HG03135 (cell line): ENCODE measurements around the gene CDH10.

ENCODE experiments used
- ATAC-seq: cut with Tn5 transposase; IDR thresholded peaks from one replicate; pipeline ENCODE4 v1.9.1; 2021; ENCODE audit warnings: mild to moderate bottlenecking, moderate library complexity; ENCODE audit not compliant: unreplicated experiment

The CDH10 gene

DNA sequence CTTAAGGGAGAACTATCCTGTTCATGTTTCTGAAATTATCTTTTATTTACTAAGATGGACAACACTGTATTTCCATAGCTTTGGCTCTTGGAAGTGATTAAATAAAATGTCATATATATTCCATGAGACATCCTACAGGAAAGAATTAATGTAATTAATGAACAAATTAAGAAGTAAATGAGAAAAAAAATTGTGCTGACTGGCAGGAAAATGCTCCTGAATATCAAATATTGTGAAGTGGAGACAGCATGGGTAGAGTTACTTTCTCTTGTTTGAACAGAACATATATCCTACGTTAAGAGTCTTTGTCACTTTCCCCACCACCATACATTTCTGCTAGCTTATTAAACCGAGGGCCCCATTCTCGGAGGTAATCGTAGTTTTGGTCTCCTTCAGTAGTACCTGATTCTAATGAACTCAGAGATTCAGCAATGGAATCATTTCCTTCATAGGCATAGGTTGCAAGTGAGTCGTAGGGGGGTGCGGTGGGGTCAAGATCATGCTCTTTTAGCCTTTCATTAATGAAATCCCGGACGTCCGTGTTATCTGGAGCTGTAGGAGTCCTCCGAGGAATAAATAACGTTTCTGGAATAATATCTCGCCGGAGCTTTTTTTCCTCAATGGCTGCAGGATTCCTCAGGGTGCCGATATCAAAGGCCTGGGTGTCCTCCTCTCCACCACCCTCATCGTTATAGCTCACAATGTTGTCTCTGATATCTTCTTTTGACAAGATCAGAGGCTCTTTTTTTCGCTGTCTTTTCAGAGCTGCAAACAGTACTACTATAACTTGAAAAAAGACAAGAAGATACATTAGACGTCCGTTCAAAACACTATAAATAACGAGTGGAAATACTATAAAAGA lies 157.2 kb downstream of the CDH10 start:
- no peak for ATAC-seq

DNA sequence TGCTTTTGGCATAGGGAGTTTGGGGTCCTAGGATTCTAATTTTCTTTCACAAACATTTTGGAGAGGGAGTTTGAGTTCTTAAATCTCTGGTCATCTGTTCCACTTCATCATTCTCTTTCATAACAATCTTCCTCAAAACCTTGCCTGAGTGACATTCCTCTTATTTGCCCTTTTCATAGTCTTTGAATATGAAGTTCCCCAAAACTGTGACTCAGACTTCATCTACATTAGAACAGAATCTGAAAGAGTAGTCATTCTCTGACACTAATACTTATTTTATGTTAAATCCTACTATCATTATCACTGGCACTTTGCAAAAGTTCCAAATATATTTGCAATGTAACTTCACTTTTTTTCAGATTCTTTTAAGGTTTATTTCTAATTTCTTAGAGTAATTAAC lies 163.8 kb downstream of the CDH10 start:
- no peak for ATAC-seq

DNA sequence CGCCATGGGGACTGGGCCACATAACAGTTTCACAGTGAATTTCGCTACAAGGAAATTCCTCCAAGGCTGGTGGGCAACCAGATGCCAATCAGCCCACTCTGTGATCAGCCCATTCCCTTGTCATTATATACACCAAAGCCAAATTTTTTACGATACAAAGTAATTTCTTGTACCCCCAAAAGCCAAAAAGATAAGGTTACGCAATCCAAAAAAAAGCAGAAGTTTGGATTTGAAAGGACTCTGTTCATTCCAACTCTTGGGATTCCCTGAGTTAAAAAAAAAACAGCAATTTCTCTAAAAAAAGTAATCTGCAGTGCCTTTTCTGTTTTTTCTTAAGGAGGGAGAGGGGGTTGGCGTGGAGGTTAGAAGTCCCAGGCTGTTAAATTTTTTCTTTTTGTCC lies 166.8 kb downstream of the CDH10 start:
- ATAC-seq, result no peak

DNA sequence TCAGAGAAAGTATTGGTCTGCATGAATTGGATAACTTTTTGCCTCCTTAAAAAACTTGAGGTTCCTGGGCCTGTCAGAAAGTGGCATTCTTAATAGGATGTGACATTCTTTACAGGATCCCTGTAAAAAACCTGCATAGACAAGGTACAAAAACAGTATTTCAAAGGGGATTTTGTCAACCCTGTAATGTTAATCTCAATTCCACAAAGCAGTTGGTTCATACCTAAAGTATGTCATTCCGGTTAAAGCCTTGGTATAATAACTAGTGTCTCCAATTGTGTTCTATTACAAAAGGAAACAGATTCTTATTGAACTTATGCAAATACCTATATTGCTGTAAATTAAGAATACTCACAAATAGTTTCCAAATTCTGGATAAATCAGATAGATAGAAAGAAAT lies 169.7 kb downstream of the CDH10 start:
- ATAC-seq, result no peak

DNA sequence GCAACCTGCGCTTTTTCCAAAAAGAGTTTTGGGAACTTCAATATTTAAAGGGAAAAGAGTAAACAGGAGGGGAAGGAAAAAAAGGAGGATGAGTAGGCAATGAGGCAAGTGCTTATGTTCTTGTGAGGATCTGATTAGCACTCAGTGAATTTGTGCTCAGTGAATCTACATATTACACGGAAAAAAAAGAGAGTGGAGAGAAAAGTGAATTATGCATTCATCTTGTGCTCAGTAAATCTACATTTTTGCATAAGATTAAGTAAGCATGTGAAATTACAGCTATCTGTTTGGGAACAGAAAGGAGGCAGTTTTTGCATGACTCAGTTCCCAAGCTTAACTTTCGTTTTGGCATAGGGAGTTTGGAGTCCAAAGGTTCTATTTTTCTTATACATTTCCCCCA lies 170.1 kb downstream of the CDH10 start:
- no peak for ATAC-seq

DNA sequence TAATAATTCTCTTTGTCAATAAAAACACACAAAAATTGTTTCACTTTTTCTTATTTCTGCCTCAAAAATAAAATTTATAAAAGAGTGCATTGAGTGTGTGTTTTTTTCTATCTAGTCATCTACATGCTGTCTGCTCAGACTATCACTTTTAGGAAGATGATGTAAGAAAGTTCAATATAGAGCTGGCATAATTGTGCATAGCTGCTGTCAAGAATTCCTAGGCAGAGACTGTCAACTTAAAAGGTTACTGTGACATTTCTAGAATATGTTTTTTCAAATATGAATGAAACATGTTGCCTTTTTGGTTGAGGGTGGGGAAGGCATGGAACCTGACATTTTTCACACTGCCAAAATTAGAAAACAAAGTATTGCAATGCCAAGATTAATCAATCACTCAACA lies 172.3 kb downstream of the CDH10 start:
- ATAC-seq, result no peak

DNA sequence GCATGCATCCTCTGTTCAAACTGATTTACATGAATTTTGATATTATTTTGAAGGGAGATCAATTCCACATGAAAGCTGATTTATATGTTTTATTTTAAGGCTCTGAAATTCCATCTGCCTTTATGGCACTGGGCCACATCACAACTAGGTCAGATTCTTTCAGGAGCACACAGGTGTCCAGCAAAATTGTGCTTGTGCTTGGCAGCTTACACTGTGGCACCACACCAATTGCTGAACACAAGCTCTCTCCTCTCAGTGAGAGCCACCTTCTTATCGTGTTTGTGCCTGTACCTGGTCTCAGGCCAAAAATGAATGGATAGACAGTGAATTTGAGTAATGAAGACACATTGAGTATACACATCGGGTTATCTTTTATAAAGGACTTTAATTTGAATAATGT lies 200.4 kb downstream of the CDH10 start:
- ATAC-seq, result no peak

DNA sequence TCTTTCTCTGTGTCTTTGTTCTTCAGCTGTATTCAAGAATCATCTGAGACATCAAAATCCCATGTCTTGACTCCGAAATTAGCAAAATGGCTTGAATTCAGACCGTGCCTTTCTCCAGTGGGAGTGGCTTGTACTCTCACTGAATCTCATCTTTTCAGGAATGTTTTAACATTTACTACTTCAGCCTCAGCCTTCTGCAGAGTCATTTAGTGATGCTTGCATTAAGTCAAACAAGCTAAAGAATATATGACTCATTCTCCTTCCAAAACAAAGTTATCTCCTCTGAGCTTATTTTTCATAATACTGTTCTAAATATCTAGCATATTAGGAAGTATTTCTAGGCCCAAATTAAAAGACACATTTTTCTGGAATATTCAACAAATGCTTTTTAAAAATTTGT lies 205.3 kb downstream of the CDH10 start:
- no peak for ATAC-seq
